GM11168 (cell line): ENCODE results near the gene STRADA.

Experiments
- in situ Hi-C: fragments of 300-500 bp; cut with MboI; formaldehyde crosslinking; loops from one replicate; pipeline ENCODE4 v1.12.0; 2022; ENCODE audit warnings: low sequenced_read_pairs; ENCODE audit not compliant: unreplicated experiment

Gene STRADA

DNA sequence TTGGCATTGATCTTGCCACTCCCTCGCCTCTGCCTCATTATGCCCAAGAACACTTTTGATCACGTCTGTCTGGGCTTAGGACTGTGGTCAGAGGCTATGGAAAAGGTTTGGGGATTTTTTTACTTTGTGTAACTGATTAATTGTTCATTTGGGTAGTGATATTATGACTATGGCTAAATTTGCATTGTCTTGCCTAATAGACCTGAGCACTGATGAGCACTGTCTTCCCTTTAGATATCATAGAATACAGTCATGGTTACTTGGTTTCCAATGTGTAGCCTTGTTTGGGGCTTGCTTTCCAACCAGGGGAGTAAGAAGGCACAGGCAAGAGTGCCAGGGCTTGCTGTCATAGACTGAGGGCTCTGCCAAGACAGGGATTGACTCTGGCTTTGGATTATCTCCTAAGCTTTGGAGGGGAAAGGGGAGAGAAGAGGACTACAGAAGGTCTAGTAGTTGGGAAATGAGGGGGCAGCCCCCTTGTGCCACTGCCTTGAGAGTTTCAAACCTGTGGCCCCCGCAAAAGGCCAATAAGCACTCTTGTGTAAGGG is 55.4 kb downstream of the STRADA start:
- in situ Hi-C loops = no loop called here

DNA sequence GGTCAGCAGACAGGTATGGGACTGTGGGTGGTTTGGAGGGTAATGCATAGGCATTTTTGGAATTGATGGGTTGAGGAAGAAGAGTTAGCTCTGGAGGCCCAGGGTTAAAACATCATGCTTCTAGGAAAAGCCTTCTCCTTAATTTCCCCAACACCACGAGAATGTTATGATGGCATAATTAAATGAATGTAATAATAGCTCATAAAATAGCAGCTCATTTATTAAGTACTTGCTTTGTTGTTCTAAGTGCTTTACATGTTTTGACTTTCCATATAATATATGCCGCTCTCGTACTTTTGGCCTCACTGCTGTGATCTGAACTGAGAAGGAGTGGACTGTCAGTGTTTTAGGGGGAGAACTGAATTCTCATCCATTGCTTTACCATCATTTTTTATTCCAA is 56.0 kb downstream of the STRADA start:
- in situ Hi-C loops = no loop called here

DNA sequence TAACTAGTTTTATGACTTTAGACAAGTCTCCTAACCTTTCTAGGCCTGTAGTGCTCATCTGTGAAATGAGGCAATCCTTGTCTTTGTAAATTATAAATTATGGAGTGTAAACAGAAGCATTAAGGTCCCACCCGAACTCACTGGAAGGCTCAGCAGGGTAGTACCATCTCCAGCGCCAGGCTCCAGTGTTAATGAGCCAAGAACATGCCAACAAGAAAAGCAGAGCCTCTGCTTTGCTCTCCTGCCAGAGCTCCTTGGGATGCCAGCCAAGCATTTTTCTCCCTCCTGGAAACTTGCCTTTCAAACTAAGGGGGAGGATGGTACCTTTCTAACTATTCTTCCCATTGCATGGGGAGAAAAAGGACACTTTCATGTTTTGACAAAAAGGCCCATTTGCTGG is 56.6 kb downstream of the STRADA start:
- in situ Hi-C loops = no loop called here

DNA sequence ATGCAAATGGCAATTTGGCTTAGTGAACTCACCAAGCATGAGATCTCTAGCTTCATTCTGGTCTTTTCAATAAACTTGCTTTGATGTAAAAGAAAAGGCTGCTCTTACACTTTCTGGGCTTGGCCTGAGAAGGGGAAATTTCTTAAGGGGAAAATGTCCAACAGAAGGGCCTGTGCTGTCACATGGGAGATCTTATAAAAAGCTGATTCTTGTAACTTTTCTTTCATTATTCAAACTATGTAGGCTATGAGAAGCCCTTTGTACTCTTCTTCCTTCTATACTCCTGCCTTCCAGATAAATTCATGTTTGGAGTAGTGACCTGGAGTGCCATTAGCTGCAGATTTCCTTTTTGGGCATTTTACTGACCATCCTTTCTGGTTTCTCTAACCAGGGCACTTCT is 58.6 kb downstream of the STRADA start:
- in situ Hi-C loops = no loop called here

DNA sequence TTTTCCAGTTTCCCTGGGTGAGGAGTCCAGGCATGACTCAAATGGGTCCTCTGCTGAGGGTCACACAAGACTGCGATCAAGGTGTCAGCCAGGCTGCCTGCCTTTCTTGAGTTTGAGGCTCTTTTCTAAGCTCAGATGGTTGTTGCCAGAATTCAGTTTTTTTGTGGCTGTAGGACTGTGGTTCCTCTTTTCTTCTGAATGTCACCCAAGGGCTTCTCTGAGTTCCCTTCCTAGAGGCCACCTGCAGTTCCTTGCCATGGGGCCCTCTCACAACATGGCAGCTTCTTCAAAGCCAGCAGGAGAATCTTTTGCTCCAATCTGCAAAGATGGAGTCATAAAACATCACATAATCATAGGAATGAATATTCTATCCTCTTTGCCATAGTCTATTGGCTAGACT is 59.2 kb downstream of the STRADA start:
- in situ Hi-C loops = no loop called here

DNA sequence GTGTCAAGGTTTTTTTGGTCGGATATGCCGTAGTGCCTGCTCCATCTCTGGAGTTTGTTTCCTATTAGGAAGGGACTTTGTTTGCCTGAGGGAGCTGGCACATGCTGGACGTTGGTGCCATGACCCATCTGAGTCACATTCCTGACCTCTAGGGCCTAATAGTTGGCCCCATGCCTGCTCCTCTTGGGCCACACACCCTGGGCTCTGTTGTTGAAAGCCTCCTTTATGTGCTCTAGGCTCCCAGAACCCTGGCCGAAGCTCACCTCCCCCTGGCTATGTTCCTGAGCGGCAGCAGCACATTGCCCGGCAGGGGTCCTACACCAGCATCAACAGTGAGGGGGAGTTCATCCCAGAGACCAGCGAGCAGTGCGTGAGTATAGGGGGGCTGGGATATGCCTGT is 60.1 kb downstream of the STRADA start:
- in situ Hi-C loops = no loop called here

DNA sequence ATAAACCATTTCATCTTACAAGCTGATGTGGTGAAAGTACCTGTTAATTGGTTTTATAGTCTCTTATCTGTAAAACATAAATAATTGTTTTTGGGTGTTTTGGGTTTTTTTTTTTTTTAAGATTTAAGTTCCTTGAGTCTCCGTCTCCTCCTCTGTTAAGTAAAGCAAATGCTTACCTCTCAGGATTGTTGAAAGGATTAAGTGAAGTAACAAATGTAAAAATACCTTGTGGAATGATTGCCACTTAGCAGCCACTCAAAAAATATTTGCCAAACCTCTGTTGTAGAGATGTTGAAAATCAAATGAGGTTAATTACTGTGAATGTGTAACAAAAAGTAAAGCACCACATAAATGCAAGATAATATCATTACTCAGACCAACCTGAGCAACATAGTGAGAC is 60.9 kb downstream of the STRADA start:
- in situ Hi-C loops = no loop called here

DNA sequence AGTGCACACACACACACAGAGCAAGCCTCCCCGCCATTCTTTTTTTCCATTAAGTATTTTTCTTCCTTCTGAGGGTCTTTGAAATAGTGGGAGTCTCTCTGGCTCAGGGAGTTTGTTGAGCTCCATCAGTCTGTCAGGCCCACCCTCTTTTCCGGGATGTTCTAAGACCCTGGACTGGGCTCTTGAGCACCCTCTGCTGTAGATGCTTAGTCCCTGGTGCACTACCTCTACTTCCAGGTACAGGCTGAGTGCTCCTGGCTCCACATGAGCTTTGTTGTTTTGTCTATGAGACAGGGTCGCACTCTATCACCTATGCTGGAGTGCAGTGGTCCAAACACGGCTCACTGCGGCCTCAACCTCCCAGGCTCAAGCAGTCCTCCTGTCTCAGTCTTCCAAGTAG is 62.4 kb downstream of the STRADA start:
- in situ Hi-C loops = no loop called here

DNA sequence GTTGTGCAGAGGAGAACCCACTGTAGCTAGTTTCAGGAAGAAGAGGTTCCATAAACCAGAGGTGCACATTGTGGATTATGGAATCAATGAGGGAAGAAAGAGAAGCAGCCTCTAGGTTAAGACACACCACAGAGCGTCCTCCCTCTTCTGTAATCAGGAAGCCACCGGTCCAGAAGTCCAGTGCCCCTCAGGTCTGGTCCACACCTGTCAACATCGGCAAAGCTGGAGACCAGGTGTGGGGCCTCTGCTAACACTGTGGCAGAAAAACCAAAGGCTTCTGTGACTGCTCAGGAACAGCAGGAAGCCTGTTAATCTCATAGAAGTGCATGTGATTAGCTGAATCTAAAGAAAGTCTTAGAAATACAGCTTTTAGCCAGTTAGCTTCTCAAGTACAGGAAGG is 65.0 kb downstream of the STRADA start:
- in situ Hi-C loops = no loop called here

DNA sequence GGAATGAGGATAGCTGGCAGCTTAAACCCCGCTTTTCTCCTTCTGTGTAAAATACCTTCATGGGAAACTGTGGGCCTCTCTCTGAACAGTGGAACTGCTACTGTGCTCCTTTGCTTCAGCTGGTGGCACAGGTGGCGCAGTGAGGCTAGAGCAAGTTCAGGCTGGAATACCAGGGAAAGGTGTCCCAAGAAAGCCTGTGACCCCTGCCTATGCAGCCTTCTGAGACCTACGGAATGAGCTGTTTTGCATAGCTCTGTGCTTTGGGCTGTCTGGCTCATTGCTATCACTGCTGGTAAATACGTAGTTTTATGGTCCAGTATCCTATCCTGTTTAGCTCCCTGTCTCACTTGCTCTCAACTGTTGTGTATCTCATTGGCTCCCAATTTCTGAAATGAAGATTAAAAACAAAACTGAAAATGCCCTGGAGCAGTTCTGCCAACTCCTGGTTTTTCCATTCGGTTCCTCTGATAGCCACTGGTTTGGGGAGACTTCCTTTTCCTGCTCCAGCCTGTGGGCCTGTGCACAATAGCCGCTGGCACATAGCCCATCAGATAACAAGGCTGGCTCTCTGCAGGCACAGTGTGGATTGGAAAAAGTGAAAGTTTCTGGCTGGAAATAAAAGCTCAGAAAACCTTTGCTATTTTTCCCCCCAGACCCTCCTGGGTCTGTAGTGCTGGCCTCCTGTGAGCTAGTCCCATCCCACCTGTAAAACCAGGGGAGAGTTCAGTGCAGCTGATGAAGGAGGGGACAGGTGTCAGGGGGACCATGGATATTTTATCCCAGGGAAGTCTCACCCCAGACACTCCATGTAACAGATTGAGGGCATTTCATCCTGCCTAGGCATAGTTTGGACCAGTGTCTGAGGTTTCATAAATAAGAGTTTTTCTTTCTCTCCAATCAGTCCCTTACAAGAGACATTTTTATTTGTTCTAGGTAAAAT is 65.7 kb downstream of the STRADA start:
- in situ Hi-C loops = no loop called here

DNA sequence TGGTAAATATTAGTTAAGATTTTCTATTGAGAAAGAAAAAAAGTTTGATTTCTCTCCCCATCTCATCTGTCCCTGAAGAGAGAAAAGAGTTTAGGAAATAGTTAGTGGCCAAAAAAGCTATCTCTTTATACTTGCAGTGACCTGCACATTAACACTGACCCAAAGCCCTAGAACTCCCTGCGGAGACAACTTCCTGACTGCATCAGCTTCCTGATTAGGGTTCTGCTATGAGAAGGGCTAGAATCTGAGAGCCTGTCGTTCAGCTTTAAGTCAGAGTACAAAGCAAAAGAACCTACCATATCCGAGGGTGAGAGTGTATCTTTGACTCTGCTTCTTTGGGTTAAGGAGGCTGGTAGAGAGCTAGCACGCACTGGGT is 66.4 kb downstream of the STRADA start:
- in situ Hi-C loops = no loop called here

DNA sequence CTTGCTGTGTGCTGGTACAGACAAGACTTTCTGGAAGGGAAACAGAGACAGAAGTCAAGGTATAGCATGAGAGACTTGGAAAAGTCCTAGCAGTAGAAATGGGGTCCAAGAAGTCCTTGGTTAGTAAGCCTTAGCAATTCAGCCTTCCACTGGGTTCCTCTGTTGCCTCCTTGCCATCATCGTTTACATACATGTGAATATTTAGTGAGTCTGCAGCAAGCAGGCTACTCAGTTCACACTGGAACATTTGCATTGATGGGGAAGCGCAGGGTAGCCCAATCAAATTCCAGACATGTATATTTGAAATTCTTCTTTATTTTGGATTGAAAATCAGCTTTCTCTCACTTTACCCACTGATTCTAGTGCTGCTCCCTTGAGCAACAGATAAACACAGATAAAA is 68.7 kb downstream of the STRADA start:
- in situ Hi-C loops = no loop called here

DNA sequence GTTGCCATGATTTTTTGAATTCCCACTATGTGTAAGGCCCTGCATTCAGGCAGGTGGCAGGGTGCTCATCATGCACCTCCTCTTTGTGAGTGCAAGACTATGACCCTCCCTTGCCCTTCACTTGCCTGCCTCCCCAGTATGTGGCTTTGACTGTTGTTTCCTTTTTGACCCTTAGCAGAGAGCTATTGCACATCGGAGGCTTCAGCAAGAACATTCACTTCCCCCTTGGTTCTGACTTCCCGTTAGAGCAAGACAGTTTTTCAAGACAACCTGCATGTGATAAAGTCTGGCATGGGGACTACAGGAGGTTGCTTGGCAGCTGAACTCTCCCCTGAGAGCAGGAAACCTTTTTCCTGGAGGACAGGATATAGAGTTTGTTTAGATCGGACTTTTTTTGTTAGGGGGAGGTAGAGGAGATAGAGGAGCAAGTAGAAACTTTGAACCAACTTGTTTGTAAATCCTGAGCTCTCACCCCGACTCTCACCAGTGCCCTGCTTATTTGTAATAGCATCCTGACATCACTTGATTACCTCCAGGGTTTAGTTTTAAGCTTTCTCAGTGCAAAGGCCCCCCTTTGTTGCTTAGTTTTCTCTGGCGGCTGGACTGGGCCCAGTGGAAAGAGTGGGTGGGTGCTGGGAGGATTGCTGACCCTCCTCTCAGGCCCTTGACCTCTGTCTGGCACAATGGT is 75.9 kb downstream of the STRADA start:
- in situ Hi-C loops = no loop called here

DNA sequence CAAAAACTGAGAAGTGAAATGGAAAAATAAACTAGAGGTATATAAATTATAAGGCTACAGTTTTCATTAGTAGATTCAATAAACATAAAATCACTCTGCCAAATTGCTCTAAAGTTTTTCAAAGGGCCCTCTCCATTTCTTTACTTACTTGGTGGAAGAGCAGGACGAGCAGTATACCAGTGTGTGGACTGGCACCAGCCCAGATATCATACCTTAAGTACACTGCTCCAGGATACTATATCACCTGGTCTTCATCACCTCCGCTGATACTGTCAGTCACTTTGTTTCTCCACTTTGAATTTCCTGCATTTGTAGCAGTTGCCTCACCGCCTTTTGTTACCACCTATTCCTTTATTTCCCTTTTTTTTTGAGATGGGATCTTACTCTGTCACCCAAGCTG is 81.7 kb downstream of the STRADA start:
- in situ Hi-C loops = no loop called here

DNA sequence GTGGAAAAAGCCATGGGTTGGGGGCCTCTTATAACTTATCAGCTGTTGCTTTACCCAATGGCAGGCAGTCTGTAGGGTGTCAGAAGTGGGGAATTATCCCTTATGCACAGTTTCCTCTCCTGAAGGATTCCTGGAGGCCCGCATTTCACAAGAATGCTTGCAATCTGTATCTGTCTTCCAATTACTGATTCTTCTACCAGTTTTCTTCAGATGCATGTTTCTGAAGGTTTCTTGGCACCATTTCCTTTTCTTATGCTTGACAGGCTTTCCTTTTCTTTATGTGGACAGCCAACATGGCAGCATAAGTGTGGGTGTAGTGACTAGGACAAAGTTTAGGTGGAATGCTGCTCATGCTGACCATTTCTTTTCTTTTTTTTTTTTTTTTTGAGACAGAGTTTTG is 83.2 kb downstream of the STRADA start:
- in situ Hi-C loops = no loop called here

DNA sequence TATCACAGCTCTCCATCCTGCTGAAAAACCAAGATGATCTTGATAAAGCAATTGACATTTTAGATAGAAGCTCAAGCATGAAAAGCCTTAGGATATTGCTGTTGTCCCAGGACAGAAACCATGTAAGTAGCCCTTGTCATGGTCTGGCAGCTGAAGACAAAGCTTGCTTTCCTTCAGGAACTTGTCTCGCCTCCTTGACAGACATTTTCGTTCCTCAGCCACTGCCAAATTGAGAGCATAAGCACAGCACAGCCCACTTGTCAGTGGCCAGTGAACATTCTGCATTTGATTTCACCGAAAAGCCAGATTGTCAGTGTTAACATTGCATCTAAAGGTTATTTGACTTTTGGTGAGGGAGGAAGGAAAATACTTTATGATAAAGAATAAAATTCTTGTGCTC is 83.8 kb downstream of the STRADA start:
- in situ Hi-C loops = no loop called here

DNA sequence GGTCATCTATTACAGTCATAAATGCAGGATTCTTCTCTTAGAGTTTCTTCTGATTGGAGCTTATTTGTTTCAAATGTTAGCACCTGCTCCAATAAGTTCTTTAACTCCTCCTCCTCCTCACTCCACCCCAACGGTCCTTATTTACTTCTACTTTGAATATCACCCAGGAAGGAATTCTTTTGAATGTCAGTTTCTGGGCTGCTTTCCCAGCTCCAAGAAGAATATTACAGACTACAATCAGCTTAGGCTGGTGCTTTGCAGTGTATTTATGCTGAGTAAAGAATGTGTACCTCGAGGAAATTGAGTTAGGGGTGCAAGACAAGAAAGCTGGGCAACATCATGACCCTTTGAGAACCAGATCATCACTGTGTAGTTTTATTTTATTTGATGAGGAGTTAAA is 88.5 kb downstream of the STRADA start:
- in situ Hi-C loops = no loop called here
